Subcutaneous preadipocyte (primary cell): ENCODE results near the gene SCAMP2. TPM values are rescaled to one million over a fixed set of nuclear protein-coding genes. Genes with fewer than 3 reads are reported as not detected.

Experiments
- small RNA-seq: library from RNA; depleted of rRNA; stranded (forward); fragments of <200 nt; gene quantifications from one replicate; pipeline ENCODE3, GENCODE V24; 2012
- total RNA-seq: library from RNA; depleted of rRNA; stranded (reverse); fragments of >200 nt; gene quantifications from 2 replicates; pipeline ENCODE4 v1.2.3, GENCODE V29; 2012

The SCAMP2 gene, protein sequence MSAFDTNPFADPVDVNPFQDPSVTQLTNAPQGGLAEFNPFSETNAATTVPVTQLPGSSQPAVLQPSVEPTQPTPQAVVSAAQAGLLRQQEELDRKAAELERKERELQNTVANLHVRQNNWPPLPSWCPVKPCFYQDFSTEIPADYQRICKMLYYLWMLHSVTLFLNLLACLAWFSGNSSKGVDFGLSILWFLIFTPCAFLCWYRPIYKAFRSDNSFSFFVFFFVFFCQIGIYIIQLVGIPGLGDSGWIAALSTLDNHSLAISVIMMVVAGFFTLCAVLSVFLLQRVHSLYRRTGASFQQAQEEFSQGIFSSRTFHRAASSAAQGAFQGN
- total RNA-seq: 19.5 and 20.7 TPM in 2 replicates

DNA sequence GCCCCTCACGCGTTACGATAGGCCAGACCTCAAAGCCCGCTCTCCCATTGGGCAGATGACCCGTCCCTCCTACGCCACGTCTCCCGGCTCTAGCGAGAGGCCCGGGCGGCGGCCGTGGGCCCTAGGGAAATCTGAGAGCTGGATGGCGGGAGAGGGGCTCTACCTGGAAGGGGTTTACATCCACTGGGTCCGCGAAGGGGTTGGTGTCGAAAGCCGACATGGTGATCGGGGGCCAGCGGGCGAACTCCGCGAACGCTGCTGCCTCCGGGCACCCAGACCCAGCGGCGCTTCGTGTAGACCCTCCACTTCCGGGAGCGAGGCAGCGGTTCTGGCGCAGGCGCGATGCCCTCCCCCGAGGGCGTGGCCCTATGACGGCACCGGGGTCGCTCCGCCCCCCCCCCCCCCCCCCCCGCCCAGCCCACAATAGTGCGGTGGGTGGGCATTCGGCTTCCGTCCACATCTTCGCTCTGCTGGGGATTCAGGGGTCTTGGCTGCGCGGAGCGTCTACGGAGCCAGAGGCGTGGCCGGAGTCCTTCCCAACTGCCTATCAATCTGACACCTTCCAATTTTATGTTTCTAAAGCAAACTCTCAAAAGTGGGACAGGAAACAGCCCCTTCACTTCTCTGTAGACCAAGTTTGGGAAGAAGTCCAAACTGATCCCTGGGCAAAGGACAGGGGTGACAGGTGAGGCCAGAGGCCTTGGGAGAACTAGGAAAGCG is at the start of gene SCAMP2:
Gene SCAMP2, minus strand, starts transcription at position 330 of the 720 bp plus-strand sequence. Its CDS starts 110 bp downstream, at position 220.

DNA sequence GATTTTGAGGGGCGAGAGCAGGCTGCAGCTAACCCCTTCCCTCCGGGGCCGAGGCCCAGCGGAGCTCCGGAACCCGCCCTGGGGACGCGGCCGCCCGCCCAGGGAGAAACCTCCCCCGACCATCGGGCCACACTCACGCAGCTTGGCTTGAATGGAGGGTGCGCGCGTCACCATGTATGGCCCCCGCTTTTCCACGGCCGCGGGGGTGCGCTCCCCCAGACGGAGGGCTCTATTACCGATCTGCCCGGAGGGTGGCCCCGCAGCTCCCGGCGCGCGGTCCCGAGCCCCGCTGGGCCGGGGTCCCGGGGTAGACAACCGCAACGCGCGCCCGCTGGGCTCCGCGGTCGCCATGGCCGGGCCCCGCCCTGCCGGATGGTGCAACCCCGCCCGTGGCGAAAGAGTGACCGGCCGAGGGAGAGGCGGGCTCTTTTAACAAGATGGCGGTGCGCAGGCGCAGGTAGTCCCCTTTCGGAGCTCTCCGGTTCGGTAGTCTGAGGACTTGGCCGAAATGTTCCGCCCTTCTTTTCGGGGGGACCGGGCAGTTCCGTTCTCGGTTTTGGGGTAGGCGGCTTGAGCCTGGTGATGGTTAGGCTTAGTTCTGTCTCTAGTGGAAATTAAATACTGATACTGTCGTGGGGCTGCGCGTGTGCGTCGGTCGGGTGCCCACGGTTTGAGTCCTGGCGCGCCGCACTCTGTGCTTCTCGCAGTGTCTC is 33.4 kb upstream of the SCAMP2 start, which contains the start of gene FAM219B:
Gene FAM219B, minus strand, starts transcription at position 402 of the 713 bp plus-strand sequence. Its CDS starts 51 bp downstream, at position 351.

DNA sequence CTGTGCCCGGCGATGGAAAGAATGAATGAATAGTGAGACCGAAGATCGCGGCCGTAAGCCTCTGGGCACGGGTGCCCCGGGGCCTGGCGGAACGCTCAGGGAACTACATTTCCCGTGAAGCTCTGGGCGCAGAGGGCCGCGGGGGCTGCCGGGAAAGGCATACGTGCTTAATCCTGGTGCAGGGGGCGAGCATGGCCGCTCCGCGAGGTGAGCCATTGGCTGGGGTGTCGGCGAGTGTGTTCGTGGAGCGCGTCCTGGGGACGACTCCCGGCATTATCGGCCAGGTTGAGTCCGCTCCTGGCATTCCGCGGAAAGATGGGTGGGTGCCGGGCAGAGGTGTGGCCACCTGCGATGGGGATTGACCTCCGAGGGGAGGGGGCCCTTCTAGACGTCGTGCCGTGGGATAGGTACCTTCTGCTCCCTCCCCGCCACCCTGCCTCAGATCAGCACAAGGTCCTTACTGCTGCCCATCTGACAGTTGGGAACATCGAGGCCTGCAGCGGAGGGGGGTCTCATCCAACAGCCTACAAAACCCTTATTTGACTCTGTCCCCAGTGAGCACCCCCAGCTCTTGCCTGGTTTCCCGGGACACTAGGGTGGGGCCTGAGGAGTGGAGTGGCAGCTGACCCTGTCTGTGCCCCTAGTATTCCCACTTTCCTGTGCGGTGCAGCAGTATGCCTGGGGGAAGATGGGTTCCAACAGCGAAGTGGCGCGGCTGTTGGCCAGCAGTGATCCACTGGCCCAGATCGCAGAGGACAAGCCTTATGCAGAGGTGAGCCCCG is 16.9 kb upstream of the SCAMP2 start, which contains the start of gene MPI:
Gene MPI, plus strand, starts transcription at position 160 of the 782 bp plus-strand sequence. Its CDS starts 32 bp downstream, at position 192.

DNA sequence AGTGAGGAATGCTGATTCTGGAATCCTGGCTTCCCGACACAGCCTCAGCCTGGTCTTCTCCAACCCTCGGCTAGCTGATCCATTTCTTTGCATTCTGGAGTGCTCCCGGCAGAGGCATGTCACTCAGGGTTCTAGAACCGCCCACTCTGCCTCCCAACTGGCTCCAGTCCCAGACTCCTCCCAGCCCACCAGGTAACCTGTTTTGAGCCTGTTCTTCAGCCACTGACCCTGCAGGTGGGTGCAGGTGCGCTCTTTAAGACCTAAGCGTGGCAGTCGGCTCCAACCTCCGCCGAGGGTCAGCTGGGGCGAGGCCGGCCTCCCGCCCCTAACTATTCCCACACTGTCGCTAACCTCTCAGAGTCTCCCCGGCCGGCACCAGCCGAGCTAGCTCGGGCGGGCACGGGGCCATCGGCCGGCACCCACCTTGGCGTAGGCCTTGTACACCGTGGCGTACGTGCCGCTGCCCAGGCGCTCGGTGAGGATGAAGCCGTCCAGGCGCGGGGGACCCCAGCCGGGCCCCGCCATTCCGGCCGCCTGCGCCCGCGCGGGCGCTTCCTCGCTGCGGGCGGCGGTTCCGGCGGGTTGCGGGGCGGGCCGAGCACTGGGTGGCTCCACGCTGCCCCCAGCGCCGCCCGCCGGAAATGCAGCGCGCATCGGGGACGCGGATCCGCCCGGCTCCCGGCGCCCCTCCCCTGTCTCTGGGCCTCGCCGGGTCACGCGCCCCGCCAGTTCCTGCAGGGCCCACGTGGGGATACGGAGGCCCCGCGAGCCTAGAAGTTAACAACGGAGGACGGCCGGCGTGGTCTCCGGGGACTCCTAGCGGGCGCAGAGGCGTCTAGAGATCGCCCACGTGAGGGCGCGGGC is 30.4 kb downstream of the SCAMP2 start, which contains the start of gene ULK3:
Gene ULK3, minus strand, starts transcription at position 576 of the 864 bp plus-strand sequence. Its CDS starts 51 bp downstream, at position 525.

DNA sequence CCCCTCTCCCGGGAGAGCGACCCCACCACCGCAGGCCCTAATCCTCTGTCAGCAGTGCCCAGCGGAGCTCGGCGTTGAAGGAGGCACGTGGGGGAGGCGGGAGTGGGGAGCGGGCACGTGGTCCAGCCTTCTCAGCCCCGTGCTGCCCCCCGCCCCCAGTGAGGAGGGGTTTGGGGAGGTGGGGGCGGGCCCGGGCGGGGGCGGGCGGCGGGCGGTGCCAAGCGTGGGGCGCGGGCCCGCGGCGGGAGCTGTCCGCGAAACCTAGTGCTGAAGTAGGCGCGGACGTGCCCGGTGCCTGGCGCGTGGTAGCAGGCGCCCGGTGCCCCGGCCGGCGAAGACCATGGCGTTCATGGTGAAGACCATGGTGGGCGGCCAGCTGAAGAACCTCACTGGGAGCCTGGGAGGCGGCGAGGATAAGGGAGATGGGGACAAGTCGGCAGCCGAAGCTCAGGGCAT is 46.8 kb downstream of the SCAMP2 start, which contains the start of gene CPLX3:
Gene CPLX3, plus strand, starts transcription at position 264 of the 456 bp plus-strand sequence. Its CDS starts 77 bp downstream, at position 341.

DNA sequence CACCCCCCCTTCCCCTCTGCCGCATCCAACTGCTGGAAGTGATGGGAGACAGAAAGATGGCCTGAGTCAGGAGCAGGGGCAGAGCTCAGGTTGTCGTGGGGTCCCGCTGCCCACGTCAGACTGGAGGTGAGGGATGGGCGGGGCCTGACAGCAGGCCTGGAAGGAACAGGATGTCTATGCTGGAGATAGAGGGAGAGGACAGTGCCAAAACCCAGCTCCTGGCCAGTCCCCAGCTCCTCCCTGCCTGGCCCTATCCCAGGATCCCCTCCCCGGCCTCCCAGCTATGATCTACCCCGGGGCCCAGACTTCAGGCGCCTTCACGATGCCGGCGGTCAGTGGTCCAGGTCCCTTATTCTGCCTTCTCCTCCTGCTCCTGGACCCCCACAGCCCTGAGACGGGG is 60.6 kb downstream of the SCAMP2 start, which contains the start of gene LMAN1L:
Gene LMAN1L, plus strand, starts transcription at position 303 of the 400 bp plus-strand sequence. Its CDS starts 20 bp downstream, at position 323.

Small RNA genes within 50 kb of the gene (small RNA-seq; reads per million reads assigned to genes)
- gene CPLX3 (not detected), gene MIR6882 (1.2 reads per million, percentile 64 among the genes with 10 or more reads in this experiment)

Other genes with a start within 250 kb of the SCAMP2 start
- 7.6 and 8.1 TPM in 2 replicates for gene EDC3, start 177.3 kb downstream of the SCAMP2 start, total RNA-seq
- under 0.01 and 0.37 TPM in 2 replicates for gene CYP1A1, start 147.8 kb downstream of the SCAMP2 start, total RNA-seq
- not detected in 2 replicates for gene CYP1A2, start 124.5 kb downstream of the SCAMP2 start, total RNA-seq
- 31.6 and 42.6 TPM in 2 replicates for gene CSK, start 91.3 kb downstream of the SCAMP2 start, total RNA-seq
- gene LMAN1L, start 60.5 kb downstream of the SCAMP2 start, total RNA-seq: not detected in 2 replicates
- not detected in 2 replicates for gene CPLX3, start 46.7 kb downstream of the SCAMP2 start, total RNA-seq
- gene ULK3, start 30.2 kb downstream of the SCAMP2 start, total RNA-seq: 14.3 and 18.8 TPM in 2 replicates
- gene MPI, start 16.7 kb upstream of the SCAMP2 start, total RNA-seq: 51.0 and 63.2 TPM in 2 replicates
- 30.9 and 33.2 TPM in 2 replicates for gene FAM219B, start 33.5 kb upstream of the SCAMP2 start, total RNA-seq
- gene COX5A, start 64.7 kb upstream of the SCAMP2 start, total RNA-seq: 50.2 and 55.5 TPM in 2 replicates
- 13.6 and 17.0 TPM in 2 replicates for gene RPP25, start 83.4 kb upstream of the SCAMP2 start, total RNA-seq
- 0.59 and 1.1 TPM in 2 replicates for gene SCAMP5, start 122.2 kb upstream of the SCAMP2 start, total RNA-seq
- gene PPCDC, start 150.2 kb upstream of the SCAMP2 start, total RNA-seq: 9.2 and 10.4 TPM in 2 replicates